ENCODE results near the gene BRME1.

Gene BRME1

GRCh38 chr19:13932911-13933393, 27.0 kb upstream of the BRME1 start:
- Histone ChIP-seq H3K36me3 (ENCODE audit: low read length) (no peaks in the 10 kb centered on the region), H3K9me2 (replicated peaks; ENCODE audit: insufficient read depth, low read length) (no peaks in the 10 kb centered on the region), H3K27me3 (ENCODE audit: low read length) (no peaks in the 10 kb centered on the region), H3K9ac (ENCODE audit: low read length) (no peak overlapping the region), H3K4me2 (ENCODE audit: low read depth, low read length, poor library complexity, severe bottlenecking) (no peak overlapping the region), H3K79me2 (ENCODE audit: insufficient read depth, low read length) (no peaks in the 10 kb centered on the region), H3K9me3 (ENCODE audit: insufficient read depth, low read length) (no peaks in the 10 kb centered on the region), H2AFZ (ENCODE audit: low read depth, low read length, severe bottlenecking) (no peak overlapping the region), H3K4me3 (ENCODE audit: insufficient read depth, low read length, poor library complexity, severe bottlenecking) (no peak overlapping the region), H3K27ac (ENCODE audit: low read depth, low read length) (no peak overlapping the region), H4K20me1 (ENCODE audit: low read depth, low read length) (no peaks in the 10 kb centered on the region), H3F3A (ENCODE audit: insufficient read depth) (no peaks in the 10 kb centered on the region)
- TF ChIP-seq CTCF (IDR thresholded peaks at IDR 0.05; ENCODE audit: insufficient read depth, low read length, poor library complexity, severe bottlenecking) (no peak), EZH2phosphoT487 (conservative IDR thresholded peaks at IDR 0.05; ENCODE audit: low read length) (no peak)

- no peak overlapping the region for H3K4me3 ChIP-seq (ENCODE audit: insufficient read depth, low read length, poor library complexity, severe bottlenecking)
- TF ChIP-seq EZH2phosphoT487 (conservative IDR thresholded peaks at IDR 0.05; ENCODE audit: low read length) (no peak), CTCF (IDR thresholded peaks at IDR 0.05; ENCODE audit: insufficient read depth, low read length, poor library complexity, severe bottlenecking) (no peak)
- H3K9me2 ChIP-seq (replicated peaks; ENCODE audit: insufficient read depth, low read length) = no peaks in the 10 kb centered on the region
- no peak overlapping the region for H3K9ac ChIP-seq (ENCODE audit: low read length)
- H3K4me2 ChIP-seq (ENCODE audit: low read depth, low read length, poor library complexity, severe bottlenecking) = no peak overlapping the region
- H3K27ac ChIP-seq (ENCODE audit: low read depth, low read length) = no peak overlapping the region
- no peaks in the 10 kb centered on the region for H3K27me3 ChIP-seq (ENCODE audit: low read length)
- no peaks in the 10 kb centered on the region for H3K9me3 ChIP-seq (ENCODE audit: insufficient read depth, low read length)
- H3F3A ChIP-seq (ENCODE audit: insufficient read depth) = no peaks in the 10 kb centered on the region
- no peaks in the 10 kb centered on the region for H3K36me3 ChIP-seq (ENCODE audit: low read length)
- no peaks in the 10 kb centered on the region for H4K20me1 ChIP-seq (ENCODE audit: low read depth, low read length)
- no peak overlapping the region for H2AFZ ChIP-seq (ENCODE audit: low read depth, low read length, severe bottlenecking)
- no peaks in the 10 kb centered on the region for H3K79me2 ChIP-seq (ENCODE audit: insufficient read depth, low read length)
Measured at GRCh38 chr19:13932149-13932637, 26.3 kb upstream of the BRME1 start.

GRCh38 chr19:13931391-13932148, 25.7 kb upstream of the BRME1 start:
- Histone ChIP-seq H3K9ac (ENCODE audit: low read length) (no peak overlapping the region), H3K4me2 (ENCODE audit: low read depth, low read length, poor library complexity, severe bottlenecking) (no peak overlapping the region), H3K27ac (ENCODE audit: low read depth, low read length) (no peak overlapping the region), H3K9me3 (ENCODE audit: insufficient read depth, low read length) (no peaks in the 10 kb centered on the region), H3K27me3 (ENCODE audit: low read length) (no peaks in the 10 kb centered on the region), H3K9me2 (replicated peaks; ENCODE audit: insufficient read depth, low read length) (no peaks in the 10 kb centered on the region), H3K36me3 (ENCODE audit: low read length) (no peaks in the 10 kb centered on the region), H3K79me2 (ENCODE audit: insufficient read depth, low read length) (no peaks in the 10 kb centered on the region), H3F3A (ENCODE audit: insufficient read depth) (no peaks in the 10 kb centered on the region), H3K4me3 (ENCODE audit: insufficient read depth, low read length, poor library complexity, severe bottlenecking) (no peak overlapping the region), H2AFZ (ENCODE audit: low read depth, low read length, severe bottlenecking) (no peak overlapping the region), H4K20me1 (ENCODE audit: low read depth, low read length) (no peaks in the 10 kb centered on the region)
- no peak for TF ChIP-seq EZH2phosphoT487 (conservative IDR thresholded peaks at IDR 0.05; ENCODE audit: low read length)

GRCh38 chr19:13930402-13930801, 24.5 kb upstream of the BRME1 start:
- Histone ChIP-seq H3K79me2 (ENCODE audit: insufficient read depth, low read length) (no peaks in the 10 kb centered on the region), H3K4me2 (ENCODE audit: low read depth, low read length, poor library complexity, severe bottlenecking) (no peak overlapping the region), H3K4me3 (ENCODE audit: insufficient read depth, low read length, poor library complexity, severe bottlenecking) (no peak overlapping the region), H4K20me1 (ENCODE audit: low read depth, low read length) (no peaks in the 10 kb centered on the region), H2AFZ (ENCODE audit: low read depth, low read length, severe bottlenecking) (no peak overlapping the region), H3K9me3 (ENCODE audit: insufficient read depth, low read length) (no peaks in the 10 kb centered on the region), H3K27me3 (ENCODE audit: low read length) (no peaks in the 10 kb centered on the region), H3K36me3 (ENCODE audit: low read length) (no peaks in the 10 kb centered on the region), H3K9ac (ENCODE audit: low read length) (no peak overlapping the region), H3K27ac (ENCODE audit: low read depth, low read length) (no peak overlapping the region), H3F3A (ENCODE audit: insufficient read depth) (no peaks in the 10 kb centered on the region), H3K9me2 (replicated peaks; ENCODE audit: insufficient read depth, low read length) (no peaks in the 10 kb centered on the region)
- no peak for TF ChIP-seq CTCF (IDR thresholded peaks at IDR 0.05; ENCODE audit: insufficient read depth, low read length, poor library complexity, severe bottlenecking)
- TF ChIP-seq EZH2phosphoT487 (conservative IDR thresholded peaks at IDR 0.05; ENCODE audit: low read length) = no peak
